HepG2 (cell line): ENCODE data around the gene ACAT2. TPM values are rescaled to one million over a fixed set of nuclear protein-coding genes. Genes with fewer than 3 reads are reported as not detected.
A peak's percentile ranks its signal among the peaks of the same experiment; 100 is the strongest.

Source experiments
- ESRRA ChIP-seq: sonication (generic); formaldehyde crosslinking; IDR thresholded peaks from 2 replicates; pipeline ENCODE4 v1.5.1; 2020; ENCODE audit warnings: mild to moderate bottlenecking, low read depth, missing genetic modification reagents
- GFI1 ChIP-seq: sonication (generic); formaldehyde crosslinking; IDR thresholded peaks from 2 replicates; pipeline ENCODE4 v1.5.0; 2020; ENCODE audit warnings: missing genetic modification reagents, mild to moderate bottlenecking, borderline replicate concordance
- HOXD1 ChIP-seq: sonication (generic); formaldehyde crosslinking; IDR thresholded peaks from 2 replicates; pipeline ENCODE4 v1.5.0; 2020; ENCODE audit warnings: missing genetic modification reagents
- MAFG ChIP-seq: sonication (generic); formaldehyde crosslinking; IDR thresholded peaks from 2 replicates; pipeline ENCODE4 v1.5.1; 2020; ENCODE audit warnings: mild to moderate bottlenecking, missing genetic modification reagents
- MBNL3 ChIP-seq: fragments of 250-450 bp; sonication (Bioruptor Pico); conservative IDR thresholded peaks from 2 replicates; pipeline ENCODE4 v1.8.0; 2022; ENCODE audit warnings: mild to moderate bottlenecking, inconsistent platforms
- MYC ChIP-seq: sonication (generic); formaldehyde crosslinking; IDR thresholded peaks from 2 replicates; pipeline ENCODE4 v1.9.0; 2021; ENCODE audit warnings: missing genetic modification reagents, borderline replicate concordance
- RNF219 ChIP-seq: sonication (generic); formaldehyde crosslinking; IDR thresholded peaks from 2 replicates; pipeline ENCODE4 v1.5.0; 2020; ENCODE audit warnings: mild to moderate bottlenecking, missing genetic modification reagents
- SKIL ChIP-seq: sonication (generic); formaldehyde crosslinking; IDR thresholded peaks from 2 replicates; pipeline ENCODE4 v1.8.0; 2022; ENCODE audit warnings: missing genetic modification reagents, mild to moderate bottlenecking, moderate library complexity, borderline replicate concordance
- TCF12 ChIP-seq, 2 experiments: fragments of 450-650 bp in 1 of 2; sonication (generic) in 1 of 2; formaldehyde crosslinking in 1 of 2; IDR thresholded peaks; 2 replicates each; pipeline versions ENCODE4 v1.6.1 to v1.8.0; 2017 to 2022; ENCODE audit warnings: antibody characterized with exemption in 1 of 2, mild to moderate bottlenecking in 1 of 2, missing genetic modification reagents in 1 of 2, moderate library complexity in 1 of 2
- ZBTB2 ChIP-seq: sonication (generic); formaldehyde crosslinking; IDR thresholded peaks from 2 replicates; pipeline ENCODE4 v1.8.0; 2022; ENCODE audit warnings: low read depth, missing genetic modification reagents
- ZBTB49 ChIP-seq: sonication (generic); formaldehyde crosslinking; IDR thresholded peaks from 2 replicates; pipeline ENCODE4 v1.4.0; 2020; ENCODE audit warnings: missing genetic modification reagents, borderline replicate concordance
- ZNF12 ChIP-seq: sonication (generic); formaldehyde crosslinking; IDR thresholded peaks from 2 replicates; pipeline ENCODE4 v1.5.0; 2020; ENCODE audit warnings: missing genetic modification reagents
- ZNF362 ChIP-seq: sonication (generic); formaldehyde crosslinking; IDR thresholded peaks from 2 replicates; pipeline ENCODE4 v1.4.0; 2020; ENCODE audit warnings: missing genetic modification reagents, mild to moderate bottlenecking, borderline replicate concordance
- ZNF549 ChIP-seq: sonication (generic); formaldehyde crosslinking; IDR thresholded peaks from 2 replicates; pipeline ENCODE4 v1.5.0; 2020; ENCODE audit warnings: missing genetic modification reagents
- ZNF784 ChIP-seq: sonication (generic); formaldehyde crosslinking; IDR thresholded peaks from 2 replicates; pipeline ENCODE4 v1.5.1; 2020; ENCODE audit warnings: missing genetic modification reagents, mild to moderate bottlenecking, borderline replicate concordance
- ZNF850 ChIP-seq: sonication (generic); formaldehyde crosslinking; conservative IDR thresholded peaks from 2 replicates; pipeline ENCODE4 v1.9.0; 2021; ENCODE audit warnings: mild to moderate bottlenecking, missing genetic modification reagents
- ZNF891 ChIP-seq: sonication (generic); formaldehyde crosslinking; IDR thresholded peaks from 2 replicates; pipeline ENCODE4 v1.5.0; 2020; ENCODE audit warnings: mild to moderate bottlenecking, missing genetic modification reagents
- polyA plus RNA-seq, 8 experiments: library from polyadenylated mRNA; depleted of rRNA in 3 of 8; stranded (reverse) in 7 of 8; unstranded in 1 of 8; fragments of >200 nt; fragmentation: Illumina TruSeq in 4 of 8; extraction: Trizol in 4 of 8; gene quantifications; 2 replicates each; pipeline versions ENCODE4 v1.2.1 to v1.2.3, GENCODE V29; 2011 to 2016; ENCODE audit warnings: low read depth in 4 of 8, missing spikeins in 1 of 8, mixed read lengths in 1 of 8; ENCODE audit not compliant: insufficient read depth in 1 of 8
- total RNA-seq, 5 experiments: library from RNA; depleted of rRNA; stranded (reverse); fragments of >200 nt; fragmentation: Illumina TruSeq; extraction: Trizol; gene quantifications; 2 replicates each; pipeline ENCODE4 v1.2.3, GENCODE V29; 2016; ENCODE audit warnings: low read depth in 1 of 5

ACAT2 gene
- total and polyA plus RNA-seq, 2 of the 13 experiments (the other 11 are each of a cell fraction or from before 2014, with no cell fraction given): 121 to 534 TPM

- peak; percentile 78; the same call in 1 of the 2 replicates for TF ChIP-seq GFI1 (CRISPR knock-in tag)
- no peak for TF ChIP-seq ESRRA (CRISPR knock-in tag)
- 0 out of 2 replicates have a peak, but pooled peaks have one; percentile 0 for TF ChIP-seq ZNF12 (CRISPR knock-in tag)
- TF ChIP-seq MBNL3: no peak
- TF ChIP-seq RNF219 (CRISPR knock-in tag): no peak
- no peak for TF ChIP-seq HOXD1
- TF ChIP-seq ZBTB49 (CRISPR knock-in tag): no peak
- no peak for TF ChIP-seq ZBTB2 (CRISPR knock-in tag)
- no peak for TF ChIP-seq MYC
- peak; percentile 98; the same call in 1 of the 2 replicates for TF ChIP-seq ZNF891 (CRISPR knock-in tag)
- TF ChIP-seq ZNF784 (CRISPR knock-in tag): peak; percentile 99; the same call in 1 of the 2 replicates
- 0 out of 2 replicates have a peak, but pooled peaks have one; percentile 11 for TF ChIP-seq ZNF549 (CRISPR knock-in tag)
- no peak for TF ChIP-seq MAFG (CRISPR knock-in tag)
- no peak for TF ChIP-seq ZNF362 (CRISPR knock-in tag)
- no peak for TF ChIP-seq TCF12 (IDR thresholded peaks at IDR 0.05)
- TF ChIP-seq TCF12 (CRISPR knock-in tag; IDR thresholded peaks at IDR 0.05): no peak
- peak; percentile 54; the same call in 1 of the 2 replicates for TF ChIP-seq ZNF850
- no peak for TF ChIP-seq SKIL
Measured at GRCh38 chr6:159726255-159726917, 35.5 kb upstream of the ACAT2 start (continued).
